CD14-positive monocyte (primary cell): Measurements from ENCODE around the gene USP48. TPM values are rescaled to one million over a fixed set of nuclear protein-coding genes. Genes with fewer than 3 reads are reported as not detected.

Experiments used
- DNase-seq, 3 donors: peaks; one replicate each; pipeline ENCODE4 v3.0.0-alpha.2; 2011 to 2022
- H2AFZ ChIP-seq: 2 replicates; pipeline ENCODE4 v1.6.0; 2012; ENCODE audit warnings: mild to moderate bottlenecking, low read depth, low read length, inconsistent platforms; ENCODE audit not compliant: insufficient read depth, poor library complexity, severe bottlenecking
- H3K27ac ChIP-seq, 2 donors: 1 replicate in 1 of 2; 2 replicates in 1 of 2; pipeline ENCODE4 v1.5.1; 2012 to 2013; ENCODE audit warnings: low read length in 2 of 2, control low read depth in 1 of 2, inconsistent platforms in 1 of 2, low read depth in 1 of 2, mild to moderate bottlenecking in 1 of 2
- H3K27me3 ChIP-seq, 2 donors: one replicate each; pipeline versions ENCODE4 v1.6.0 to v1.6.1; 2011 to 2013; ENCODE audit warnings: low read length in 2 of 2; ENCODE audit not compliant: control insufficient read depth in 2 of 2, insufficient read depth in 2 of 2
- H3K36me3 ChIP-seq, 2 donors: replicated peaks in 1 of 2; 1 replicate in 1 of 2; 2 replicates in 1 of 2; pipeline versions ENCODE4 v1.5.1 to v1.6.1; 2012 to 2013; ENCODE audit warnings: low read length in 2 of 2, control low read depth in 1 of 2, inconsistent platforms in 1 of 2, mild to moderate bottlenecking in 1 of 2; ENCODE audit not compliant: insufficient read depth in 2 of 2, control insufficient read depth in 1 of 2
- H3K4me1 ChIP-seq, 2 donors: 1 replicate in 1 of 2; 2 replicates in 1 of 2; pipeline versions ENCODE4 v1.5.1 to v1.6.1; 2012 to 2013; ENCODE audit warnings: low read length in 2 of 2, control low read depth in 1 of 2, inconsistent platforms in 1 of 2, mild to moderate bottlenecking in 1 of 2, moderate library complexity in 1 of 2; ENCODE audit not compliant: insufficient read depth in 2 of 2, control insufficient read depth in 1 of 2
- H3K4me2 ChIP-seq: replicated peaks from 2 replicates; pipeline ENCODE3; 2012; ENCODE audit warnings: low read length, moderate library complexity, mild to moderate bottlenecking; ENCODE audit not compliant: poor library complexity, severe bottlenecking; ENCODE audit errors: extremely low read depth
- H3K4me3 ChIP-seq, 3 experiments: fragments of 200-600 bp in 1 of 3; sonication (generic) in 1 of 3; replicated peaks in 1 of 3; 1 replicate in 2 of 3; 2 replicates in 1 of 3; pipeline ENCODE4 v1.5.1; 2011 to 2013; ENCODE audit warnings: low read length in 3 of 3, mild to moderate bottlenecking in 3 of 3, control low read depth in 2 of 3, low read depth in 2 of 3, inconsistent platforms in 1 of 3, moderate library complexity in 1 of 3
- H3K79me2 ChIP-seq: 2 replicates; pipeline ENCODE4 v1.6.0; 2012; ENCODE audit warnings: mild to moderate bottlenecking, control low read depth, inconsistent platforms, low read length, moderate library complexity; ENCODE audit not compliant: insufficient read depth
- H3K9ac ChIP-seq: 2 replicates; pipeline ENCODE4 v1.6.0; 2017; ENCODE audit warnings: low read length, mild to moderate bottlenecking; ENCODE audit not compliant: insufficient read depth, poor library complexity, severe bottlenecking
- H3K9me3 ChIP-seq, 2 donors: replicated peaks in 1 of 2; 1 replicate in 1 of 2; 2 replicates in 1 of 2; pipeline versions ENCODE4 v1.5.1 to v1.6.1; 2012 to 2013; ENCODE audit warnings: low read length in 2 of 2, control low read depth in 1 of 2; ENCODE audit not compliant: control insufficient read depth in 1 of 2, insufficient read depth in 1 of 2
- H4K20me1 ChIP-seq: 2 replicates; pipeline ENCODE4 v1.6.0; 2012; ENCODE audit warnings: mild to moderate bottlenecking, low read length, control low read depth, moderate library complexity; ENCODE audit not compliant: insufficient read depth
- H3K27ac Mint-ChIP-seq, 7 donors: one replicate each; pipeline ENCODE4 v1.8.0; 2020; ENCODE audit warnings: mild to moderate bottlenecking in 7 of 7, mixed read lengths in 7 of 7, moderate library complexity in 6 of 7, inconsistent platforms in 2 of 7
- H3K27me3 Mint-ChIP-seq, 3 donors: one replicate each; pipeline ENCODE4 v1.8.0; 2021 to 2022; ENCODE audit warnings: low read depth in 3 of 3, mild to moderate bottlenecking in 3 of 3, mixed read lengths in 3 of 3, moderate library complexity in 3 of 3, inconsistent platforms in 1 of 3
- H3K36me3 Mint-ChIP-seq, 2 donors: one replicate each; pipeline ENCODE4 v1.8.0; 2020; ENCODE audit warnings: mixed read lengths in 2 of 2, inconsistent platforms in 1 of 2, mild to moderate bottlenecking in 1 of 2
- H3K4me1 Mint-ChIP-seq: one replicate; pipeline ENCODE4 v1.8.0; 2020; ENCODE audit warnings: mild to moderate bottlenecking, mixed read lengths
- H3K4me3 Mint-ChIP-seq, 2 donors: one replicate each; pipeline ENCODE4 v1.8.0; 2020; ENCODE audit warnings: mild to moderate bottlenecking in 2 of 2, mixed read lengths in 2 of 2, moderate library complexity in 1 of 2
- H3K9me3 Mint-ChIP-seq, 7 donors: one replicate each; pipeline ENCODE4 v1.8.0; 2020 to 2022; ENCODE audit warnings: mixed read lengths in 7 of 7, mild to moderate bottlenecking in 6 of 7, moderate library complexity in 6 of 7, inconsistent platforms in 2 of 7
- CTCF ChIP-seq: fragments of 200-600 bp; IDR thresholded peaks from one replicate; pipeline ENCODE4 v1.8.0; 2022; ENCODE audit warnings: antibody characterized with exemption, mild to moderate bottlenecking
- WGBS: methylation state at CpG from one replicate; pipeline ENCODE4 v1.1.5; 2013; ENCODE audit warnings: missing lambda C conversion rate; ENCODE audit not compliant: insufficient coverage; 5-methylcytosine and 5-hydroxymethylcytosine counted together
- intact Hi-C, 2 donors: fragments of 100-400 bp; cut with micrococcal nuclease; formaldehyde crosslinking; loops; one replicate each; pipeline versions ENCODE4 v1.15.0 to v1.15.1; 2023
- polyA plus RNA-seq, 3 donors: library from polyadenylated mRNA; depleted of rRNA in 1 of 3; unstranded in 2 of 3; stranded (reverse) in 1 of 3; fragments of 300-500 nt in 2 of 3; fragments of >200 nt in 1 of 3; fragmentation: Illumina TruSeq in 2 of 3; gene quantifications; 1 replicate in 2 of 3; 2 replicates in 1 of 3; pipeline ENCODE4 v1.2.3, GENCODE V29; 2012 to 2021

USP48 gene
- polyA plus RNA-seq, 3 donors = 26.5 to 40.2 (median 34.3) TPM

DNA sequence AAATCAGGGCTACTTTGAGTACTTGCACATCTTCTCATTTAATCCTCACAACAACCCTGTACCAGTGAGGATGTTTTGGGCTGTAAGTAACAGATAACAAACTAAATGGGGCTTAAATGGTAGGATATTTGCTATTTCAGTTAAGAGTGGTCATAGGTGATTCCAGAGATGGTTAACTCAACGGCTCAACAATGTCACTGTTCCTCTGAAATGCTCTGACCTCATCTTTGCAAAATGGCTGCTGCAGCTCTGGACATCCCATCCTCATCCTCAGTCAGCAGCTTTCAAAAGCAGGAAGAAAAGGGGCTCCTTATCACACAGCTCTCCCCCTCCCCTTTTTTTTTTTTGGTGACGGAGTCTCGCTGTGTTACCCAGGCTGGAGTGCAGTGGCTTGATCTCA lies 30.6 kb upstream of the USP48 start:
- 100% methylated on average over 1 of the region's 3 CpGs for WGBS
- no peaks in the 10 kb centered on the region for H3K79me2 ChIP-seq
- Mint-ChIP-seq H3K27me3 (peaks cover 4 to 9% (median 9%) of the 10 kb centered on the region in 3 donors), H3K9me3 (peaks cover 0 to 1% (median 0%) of the 10 kb centered on the region in 7 donors), H3K27ac (no peak overlapping the region), H3K36me3 (peaks cover 0 to 3% of the 10 kb centered on the region in 2 donors), H3K4me3 (peak overlapping the region; percentile 73 to 88), H3K4me1 (peaks cover 30% of the 10 kb centered on the region)
- peaks cover 27 to 34% of the 10 kb centered on the region in 2 donors for H3K4me1 ChIP-seq
- no peak for TF ChIP-seq CTCF
- DNase-seq = no peak
- no peak overlapping the region for H3K27ac ChIP-seq
- H3K4me2 ChIP-seq = no peak overlapping the region
- H4K20me1 ChIP-seq = no peaks in the 10 kb centered on the region
- no peaks in the 10 kb centered on the region for H3K36me3 ChIP-seq
- no peaks in the 10 kb centered on the region for H3K9me3 ChIP-seq
- no peak overlapping the region for H3K9ac ChIP-seq
- H2AFZ ChIP-seq = no peak overlapping the region
- H3K27me3 ChIP-seq = no peaks in the 10 kb centered on the region
- intact Hi-C loops = loop anchor here in 1 of 2 donors (10.0 kb wide), 1 partner anchor 121 kb away; the partner anchor contains the start of gene HSPG2
- H3K4me3 ChIP-seq = no peak overlapping the region

GRCh38 chr1:21811875-21812305 lies 28.9 kb upstream of the USP48 start, which contains the start of gene LDLRAD2:
LDLRAD2 (plus strand) TSS chr1:21812265; CDS start chr1:21812452, 187 bp downstream.
- peaks cover 0 to 2% of the 10 kb centered on the region in 2 donors for H3K36me3 Mint-ChIP-seq
- TF ChIP-seq CTCF = no peak
- H3K27me3 ChIP-seq = no peaks in the 10 kb centered on the region
- no peaks in the 10 kb centered on the region for H3K79me2 ChIP-seq
- intact Hi-C loops = loop anchor here in 1 of 2 donors (10.0 kb wide), 1 partner anchor 123 kb away; the partner anchor contains the start of gene HSPG2
- WGBS = 85% methylated on average over 2 of the region's 2 CpGs
- H4K20me1 ChIP-seq = no peaks in the 10 kb centered on the region
- H3K36me3 ChIP-seq = no peaks in the 10 kb centered on the region
- H3K9me3 ChIP-seq = no peaks in the 10 kb centered on the region
- peaks cover 25% of the 10 kb centered on the region for H3K4me1 Mint-ChIP-seq
- peaks cover 0 to 1% (median 0%) of the 10 kb centered on the region in 7 donors for H3K9me3 Mint-ChIP-seq
- no peak for DNase-seq
- H3K27ac Mint-ChIP-seq = peak within 1 kb of the TSS in 2 of 7 donors; percentile 27 to 55
- no peak within 1 kb of the TSS for H3K27ac ChIP-seq
- H3K27me3 Mint-ChIP-seq = peaks cover 3 to 9% (median 9%) of the 10 kb centered on the region in 3 donors
- H3K4me1 ChIP-seq = peaks cover 23 to 30% of the 10 kb centered on the region in 2 donors
- H3K4me3 Mint-ChIP-seq = no peak within 1 kb of the TSS
- H3K4me2 ChIP-seq = no peak within 1 kb of the TSS
- H3K9ac ChIP-seq = no peak within 1 kb of the TSS
- H3K4me3 ChIP-seq = no peak within 1 kb of the TSS
- no peak within 1 kb of the TSS for H2AFZ ChIP-seq
